ENCODE measurements around the gene AQP10. TPM values are rescaled to one million over a fixed set of nuclear protein-coding genes. Genes with fewer than 3 reads are reported as not detected.
"Not testable (repeated sequence)": the region's sequence is repeated elsewhere in the genome, so short reads cannot be mapped to it uniquely, and the experiment has no call there.

Gene AQP10
- total and polyA plus RNA-seq, 10 donors: 0.09 to 3.1 (median 0.42) TPM

DNA sequence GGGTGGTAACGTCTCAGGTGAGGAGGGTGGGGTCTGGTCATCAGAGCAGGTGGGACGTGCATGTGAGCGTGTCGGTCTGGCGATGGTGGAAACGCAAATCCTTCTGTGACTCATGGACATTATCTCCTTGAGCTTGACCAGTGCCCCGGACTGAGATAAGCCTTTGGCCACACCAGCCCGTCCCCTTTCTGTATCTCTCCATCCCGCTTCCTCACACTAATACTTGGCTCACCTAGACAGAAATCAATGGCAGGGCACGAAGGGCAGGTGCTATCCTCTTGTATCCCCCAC lies 7.9 kb upstream of the AQP10 start:
- TF ChIP-seq POLR2A (IDR thresholded peaks at IDR 0.05) (no peak), POLR2AphosphoS5 (IDR thresholded peaks at IDR 0.05) (no peak), CTCF (IDR thresholded peaks at IDR 0.05 in 8 of 11, conservative IDR thresholded peaks at IDR 0.05 in 3 of 11) (no peak)
- Histone ChIP-seq H3K9me3 (peaks cover 0 to 33% (median 17%) of the 10 kb centered on the region in 8 donors), H3K36me3 (no peaks in the 10 kb centered on the region), H3K4me3 (no peak overlapping the region), H3K27ac (no peak overlapping the region), H3K4me1 (no peaks in the 10 kb centered on the region), H3K27me3 (replicated peaks in 1 of 7) (peaks cover 0 to 3% (median 0%) of the 10 kb centered on the region in 7 donors)
- intact Hi-C loops (cut with DNase I; ENCODE audit: low total_unique reads): no loop called here
- DNase-seq: no peak
- 71 to 93% (median 91%) methylated on average over 10 of the region's 10 CpGs for WGBS, 5 donors

DNA sequence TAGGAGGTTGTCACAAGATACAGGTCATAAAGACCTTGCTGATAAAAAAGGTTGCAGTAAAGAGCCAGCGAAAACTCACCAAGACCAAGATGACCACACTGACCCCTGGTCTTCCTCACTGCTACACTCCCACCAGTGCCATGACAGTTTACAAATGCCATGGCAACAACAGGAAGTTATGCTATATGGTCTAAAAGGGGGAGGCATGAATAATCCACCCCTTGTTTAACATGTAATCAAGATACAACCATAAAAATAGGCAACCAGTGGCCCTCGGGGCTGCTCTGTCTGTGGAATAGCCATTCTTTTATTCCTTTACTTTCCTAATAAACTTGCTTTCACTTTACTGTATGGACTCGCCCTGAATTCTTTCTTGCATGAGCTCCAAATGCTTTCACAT lies 6.7 kb upstream of the AQP10 start:
- peaks cover 0 to 27% (median 17%) of the 10 kb centered on the region in 8 donors for H3K9me3 ChIP-seq
- H3K36me3 ChIP-seq; H3K4me1 ChIP-seq; H3K4me3 ChIP-seq; H3K27ac ChIP-seq; DNase-seq; H3K27me3 ChIP-seq (replicated peaks in 1 of 7); intact Hi-C loops (cut with DNase I; ENCODE audit: low total_unique reads): not testable (repeated sequence)
- WGBS, 5 donors: 71 to 90% (median 88%) methylated on average over 3 of the region's 3 CpGs

GRCh38 chr1:154316704-154317103 lies 4.2 kb upstream of the AQP10 start:
- WGBS, 5 donors: 49 to 93% (median 91%) methylated on average over 1 of the region's 1 CpG
- no peaks in the 10 kb centered on the region for H3K4me1 ChIP-seq
- no peak overlapping the region for H3K27ac ChIP-seq
- no peak for DNase-seq
- H3K9me3 ChIP-seq: peaks cover 0 to 27% (median 17%) of the 10 kb centered on the region in 8 donors
- H3K27me3 ChIP-seq (replicated peaks in 1 of 7): peaks cover 0 to 8% (median 0%) of the 10 kb centered on the region in 7 donors
- intact Hi-C loops (cut with DNase I; ENCODE audit: low total_unique reads): no loop called here
- no peak for TF ChIP-seq CTCF (IDR thresholded peaks at IDR 0.05 in 8 of 11, conservative IDR thresholded peaks at IDR 0.05 in 3 of 11)
- TF ChIP-seq POLR2AphosphoS5 (IDR thresholded peaks at IDR 0.05): no peak
- TF ChIP-seq POLR2A (IDR thresholded peaks at IDR 0.05): no peak
- H3K36me3 ChIP-seq: no peaks in the 10 kb centered on the region
- H3K4me3 ChIP-seq: no peak overlapping the region

- peaks cover 0 to 27% (median 17%) of the 10 kb centered on the region in 8 donors for H3K9me3 ChIP-seq
- H3K27ac ChIP-seq: no peak overlapping the region
- no peaks in the 10 kb centered on the region for H3K4me1 ChIP-seq
- H3K27me3 ChIP-seq (replicated peaks in 1 of 7): peaks cover 0 to 15% (median 0%) of the 10 kb centered on the region in 7 donors
- DNase-seq: no peak
- intact Hi-C loops (cut with DNase I; ENCODE audit: low total_unique reads): no loop called here
- TF ChIP-seq POLR2A (IDR thresholded peaks at IDR 0.05): no peak
- TF ChIP-seq POLR2AphosphoS5 (IDR thresholded peaks at IDR 0.05): no peak
- no peak for TF ChIP-seq CTCF (IDR thresholded peaks at IDR 0.05 in 8 of 11, conservative IDR thresholded peaks at IDR 0.05 in 3 of 11)
- WGBS, 5 donors: 72 to 81% (median 76%) methylated on average over 4 of the region's 4 CpGs
- H3K36me3 ChIP-seq: no peaks in the 10 kb centered on the region
- H3K4me3 ChIP-seq: no peak overlapping the region
These were observed 2.5 kb upstream of the AQP10 start for GRCh38 chr1:154318386-154318785.

- DNase-seq; H3K27ac ChIP-seq; intact Hi-C loops (cut with DNase I; ENCODE audit: low total_unique reads); H3K36me3 ChIP-seq; H3K4me3 ChIP-seq: not testable (repeated sequence)
- peaks cover 6 to 27% (median 20%) of the 10 kb centered on the region in 6 donors for H3K4me1 ChIP-seq
- peaks cover 0 to 16% (median 7%) of the 10 kb centered on the region in 8 donors for H3K9me3 ChIP-seq
- peaks cover 0 to 36% (median 0%) of the 10 kb centered on the region in 7 donors for H3K27me3 ChIP-seq (replicated peaks in 1 of 7)
These were observed 679 bp downstream of the AQP10 start for GRCh38 chr1:154321609-154321934.

Measured in spleen (tissue), 11 donors.